K562 (cell line): ENCODE results near the gene GCGR. TPM values are rescaled to one million over a fixed set of nuclear protein-coding genes. Genes with fewer than 3 reads are reported as not detected.

Experiments
- CHAMP1 ChIP-seq: fragments of 450-650 bp; IDR thresholded peaks from 2 replicates; pipeline ENCODE4 v1.6.1; 2016; ENCODE audit warnings: mild to moderate bottlenecking
- CREM ChIP-seq: IDR thresholded peaks from 2 replicates; pipeline ENCODE4 v1.6.1; 2014; ENCODE audit warnings: antibody characterized with exemption, low read depth
- CTCF ChIP-seq, 3 experiments: IDR thresholded peaks in 2 of 3; conservative IDR thresholded peaks in 1 of 3; 2 replicates each; pipeline ENCODE4 v1.5.1; 2011 to 2012; ENCODE audit warnings: low read length in 3 of 3, mild to moderate bottlenecking in 3 of 3, control low read depth in 2 of 3, improper control_type of control experiment in 1 of 3, inconsistent platforms in 1 of 3, low read depth in 1 of 3, mixed read lengths in 1 of 3, moderate library complexity in 1 of 3; ENCODE audit not compliant: insufficient read depth in 2 of 3
- EHMT2 ChIP-seq: fragments of 450-650 bp; IDR thresholded peaks from 2 replicates; pipeline ENCODE4 v1.6.1; 2018; ENCODE audit warnings: antibody characterized with exemption
- ELF2 ChIP-seq: fragments of 250-450 bp; sonication (Bioruptor Pico); IDR thresholded peaks from 2 replicates; pipeline ENCODE4 v1.5.0; 2021; ENCODE audit warnings: mild to moderate bottlenecking
- ERF ChIP-seq: fragments of 450-650 bp; formaldehyde crosslinking; IDR thresholded peaks from 2 replicates; pipeline ENCODE4 v1.4.0; 2020; ENCODE audit warnings: mild to moderate bottlenecking, mixed read lengths
- GTF2B ChIP-seq: IDR thresholded peaks from 2 replicates; pipeline ENCODE4 v1.6.1; 2011; ENCODE audit not compliant: insufficient read length; ENCODE audit errors: extremely low read depth
- KLF16 ChIP-seq: IDR thresholded peaks from 2 replicates; pipeline ENCODE4 v1.6.1; 2016; ENCODE audit warnings: antibody characterized with exemption
- NFYB ChIP-seq: IDR thresholded peaks from 2 replicates; pipeline ENCODE4 v1.6.1; 2011; ENCODE audit warnings: mild to moderate bottlenecking, moderate library complexity; ENCODE audit not compliant: insufficient read length; ENCODE audit errors: extremely low read depth
- SLC30A9 ChIP-seq: fragments of 250-450 bp; sonication (Bioruptor Pico); IDR thresholded peaks from 2 replicates; pipeline ENCODE4 v1.8.0; 2022; ENCODE audit warnings: mild to moderate bottlenecking, moderate library complexity
- TAF15 ChIP-seq: fragments of 200-400 bp; formaldehyde crosslinking; IDR thresholded peaks from 2 replicates; pipeline ENCODE4 v1.6.1; 2017; ENCODE audit warnings: mild to moderate bottlenecking, low read depth, low read length, moderate library complexity
- U2AF1 ChIP-seq: fragments of 200-400 bp; formaldehyde crosslinking; optimal IDR thresholded peaks from 2 replicates; pipeline ENCODE3; 2017; ENCODE audit warnings: mild to moderate bottlenecking, low read depth, low read length, moderate library complexity
- ZMIZ1 ChIP-seq, 2 experiments: fragments of 150-350 bp in 1 of 2; IDR thresholded peaks; 2 replicates each; pipeline ENCODE4 v1.6.1; 2012 to 2016; ENCODE audit warnings: low read depth in 2 of 2, low read length in 2 of 2, mild to moderate bottlenecking in 1 of 2, moderate library complexity in 1 of 2
- ZNF124 ChIP-seq: sonication (generic); formaldehyde crosslinking; IDR thresholded peaks from 2 replicates; pipeline ENCODE4 v1.8.1; 2022; ENCODE audit warnings: missing genetic modification reagents
- ZNF165 ChIP-seq: fragments of 250-450 bp; sonication (Bioruptor Pico); IDR thresholded peaks from 2 replicates; pipeline ENCODE4 v1.4.0; 2020; ENCODE audit warnings: borderline replicate concordance
- ZNF41 ChIP-seq: fragments of 250-450 bp; sonication (Bioruptor Pico); conservative IDR thresholded peaks from 2 replicates; pipeline ENCODE4 v1.4.0; 2020; ENCODE audit warnings: mild to moderate bottlenecking
- ZNF644 ChIP-seq: fragments of 200-800 bp; sonication (Bioruptor generic); IDR thresholded peaks from 2 replicates; pipeline ENCODE4 v1.6.1; 2016; ENCODE audit warnings: low read depth, missing genetic modification characterization, missing compliant biosample characterization
- polyA plus RNA-seq, 8 experiments: library from polyadenylated mRNA; depleted of rRNA in 4 of 8; stranded (reverse) in 5 of 8; unstranded in 3 of 8; fragments of >200 nt; fragmentation: Nextera tagmentation in 2 of 8; fragmentation: Illumina TruSeq in 1 of 8; extraction: Ambion mirVana in 2 of 8; extraction: Trizol in 1 of 8; gene quantifications; 2 replicates each; pipeline versions ENCODE4 v1.2.1 to v1.2.3, GENCODE V29; 2011 to 2014; ENCODE audit warnings: inconsistent platforms in 1 of 8, missing spikeins in 1 of 8
- total RNA-seq, 7 experiments: library from RNA; depleted of rRNA in 6 of 7; stranded (reverse); fragments of >200 nt in 6 of 7; fragmentation: Illumina TruSeq in 2 of 7; extraction: Trizol in 2 of 7; gene quantifications; 2 replicates each; pipeline versions ENCODE4 v1.2.1 to v1.2.3, GENCODE V29; 2011 to 2021; ENCODE audit warnings: low replicate concordance in 1 of 7

Gene GCGR
- total and polyA plus RNA-seq, 9 of the 15 experiments (the other 6 are each of a cell fraction or from before 2014, with no cell fraction given): not detected

- TF ChIP-seq SLC30A9 (no peak), CTCF (IDR thresholded peaks at IDR 0.05 in 2 of 3, conservative IDR thresholded peaks at IDR 0.05 in 1 of 3; ENCODE audit: insufficient read depth in 2 of 3, low read depth in 1 of 3, low read length in 3 of 3) (no peak), ZNF165 (CRISPR knock-in tag) (peak; percentile 86), ERF (peak; percentile 96), ZMIZ1 (IDR thresholded peaks at IDR 0.05; ENCODE audit: low read depth in 2 of 2, low read length in 2 of 2) (no peak), TAF15 (no peak), GTF2B (no peak), NFYB (peak; percentile 98), EHMT2 (no peak), U2AF1 (no peak), ZNF124 (no peak), ZNF644 (tag) (peak; percentile 100), ELF2 (CRISPR knock-in tag) (peak; percentile 95), CHAMP1 (no peak), KLF16 (no peak), CREM (peak; percentile 97), ZNF41 (CRISPR knock-in tag) (no peak; the same call in 1 of the 2 replicates)
These were observed 57.0 kb downstream of the GCGR start (continued) for GRCh38 chr17:81860756-81861568.
